OCI-LY7 (cell line): Measurements from ENCODE around the gene RNASET2. TPM values are rescaled to one million over a fixed set of nuclear protein-coding genes. Genes with fewer than 3 reads are reported as not detected.

ENCODE experiments used
- BruUV-seq: library from RNA; stranded (reverse); fragments of 400-500 nt; replicated peaks from 2 replicates; lab custom pipeline; 2021; lab: Mats Ljungman, UMichigan
- CTCF ChIA-PET: fragments of 300-600 bp; sonication (Branson Sonifier 250); formaldehyde crosslinking; loops from one replicate; lab custom pipeline; 2022; ENCODE audit warnings: antibody characterized with exemption; ENCODE audit not compliant: unreplicated experiment; lab: Charles Lee
- POLR2A ChIA-PET: fragments of 300-600 bp; sonication (Branson Sonifier 250); formaldehyde crosslinking; loops from one replicate; lab custom pipeline; 2022; ENCODE audit warnings: antibody characterized with exemption; lab: Charles Lee
- DNase-seq: peaks from one replicate; pipeline ENCODE4 v3.0.0-alpha.2; 2015; ENCODE audit warnings: low spot score
- H2AFZ ChIP-seq: fragments of 200-600 bp; sonication (generic), shearing (Covaris generic); 2 replicates; pipeline ENCODE4 v1.6.1; 2014; ENCODE audit warnings: mild to moderate bottlenecking, antibody characterized with exemption, low read length, moderate library complexity
- H3K27ac ChIP-seq: fragments of 200-600 bp; sonication (generic); 2 replicates; pipeline ENCODE4 v1.5.1; 2014; ENCODE audit warnings: mixed run types, low read depth, mild to moderate bottlenecking, moderate library complexity, low read length, inconsistent platforms; ENCODE audit not compliant: poor library complexity, severe bottlenecking
- H3K36me3 ChIP-seq: fragments of 200-600 bp; sonication (generic); 2 replicates; pipeline ENCODE4 v1.6.1; 2014; ENCODE audit warnings: mild to moderate bottlenecking, antibody characterized with exemption, low read length, moderate library complexity, mixed read lengths; ENCODE audit not compliant: insufficient read depth
- H3K4me1 ChIP-seq: fragments of 200-600 bp; sonication (generic); 2 replicates; pipeline ENCODE4 v1.5.1; 2014; ENCODE audit warnings: mild to moderate bottlenecking, low read length; ENCODE audit not compliant: insufficient read depth, poor library complexity, severe bottlenecking
- H3K4me2 ChIP-seq: fragments of 200-600 bp; sonication (generic); 2 replicates; pipeline ENCODE4 v1.6.1; 2014; ENCODE audit warnings: mild to moderate bottlenecking, low read length
- H3K4me3 ChIP-seq: fragments of 200-600 bp; sonication (generic); 2 replicates; pipeline ENCODE4 v1.5.1; 2014; ENCODE audit warnings: mild to moderate bottlenecking, low read depth, low read length; ENCODE audit not compliant: poor library complexity, severe bottlenecking
- H3K79me2 ChIP-seq: fragments of 200-600 bp; sonication (generic); 2 replicates; pipeline ENCODE4 v1.6.1; 2016; ENCODE audit warnings: low read depth, mild to moderate bottlenecking, low read length, moderate library complexity, mixed read lengths; ENCODE audit not compliant: insufficient read depth
- H3K9me2 ChIP-seq: fragments of 200-600 bp; sonication (generic); 2 replicates; pipeline ENCODE4 v1.6.1; 2016; ENCODE audit warnings: mild to moderate bottlenecking, low read length, mixed read lengths; ENCODE audit not compliant: insufficient read depth
- H3K9me3 ChIP-seq: fragments of 200-600 bp; sonication (generic); 2 replicates; pipeline ENCODE4 v1.6.1; 2014; ENCODE audit warnings: mild to moderate bottlenecking, mixed run types, low read length, mixed read lengths
- H4K20me1 ChIP-seq: fragments of 200-600 bp; sonication (generic); 2 replicates; pipeline ENCODE4 v1.6.1; 2014; ENCODE audit warnings: mild to moderate bottlenecking, antibody characterized with exemption, low read length, moderate library complexity, mixed read lengths; ENCODE audit not compliant: insufficient read depth
- CTCF ChIP-seq: fragments of 200-600 bp; sonication (generic); conservative IDR thresholded peaks from 2 replicates; pipeline ENCODE4 v1.5.1; 2014; ENCODE audit warnings: mild to moderate bottlenecking, antibody characterized with exemption, low read length, moderate library complexity, mixed read lengths
- EZH2phosphoT487 ChIP-seq: fragments of 200-600 bp; sonication (generic); IDR thresholded peaks from 2 replicates; pipeline ENCODE4 v1.6.1; 2018; ENCODE audit warnings: low read depth, borderline replicate concordance, mild to moderate bottlenecking, mixed run types, antibody characterized with exemption, low read length, moderate library complexity, mixed read lengths
- intact Hi-C: fragments of 100-400 bp; cut with micrococcal nuclease; formaldehyde crosslinking; loops from one replicate; pipeline ENCODE4 v1.10.0; 2022; ENCODE audit not compliant: unreplicated experiment
- total RNA-seq, 2 experiments: library from RNA; depleted of rRNA in 1 of 2; stranded (reverse); fragments of >200 nt in 1 of 2; shearing (Covaris generic) in 1 of 2; gene quantifications; 2 replicates each; pipeline ENCODE4 v1.2.3, GENCODE V29; 2014 to 2022

The RNASET2 gene
- total RNA-seq, 2 experiments from 2014 or later = 71.7 to 105 TPM

- ChIA-PET CTCF (no interaction called here), POLR2A (interaction anchor here (0.6 kb wide), 1 partner anchor 29 kb away, joined by 3 read pairs; no protein-coding TSS in a partner anchor)
- Histone ChIP-seq H3K79me2 (no peaks in the 10 kb centered on the region), H3K4me2 (no peak overlapping the region), H3K9me3 (no peaks in the 10 kb centered on the region), H3K4me3 (no peak overlapping the region), H3K36me3 (peaks cover 84% of the 10 kb centered on the region), H2AFZ (no peak overlapping the region), H3K9me2 (no peaks in the 10 kb centered on the region), H3K27ac (no peak overlapping the region), H4K20me1 (no peaks in the 10 kb centered on the region), H3K4me1 (peaks cover 21% of the 10 kb centered on the region)
- BruUV-seq = no TSS peak
- intact Hi-C loops = no loop called here
- no peak for DNase-seq
- TF ChIP-seq EZH2phosphoT487 (no peak), CTCF (no peak)
Measured at GRCh38 chr6:166934174-166934573, 22.2 kb downstream of the RNASET2 start.

GRCh38 chr6:166933396-166933795 is 23.0 kb downstream of the RNASET2 start:
- H2AFZ ChIP-seq = no peak overlapping the region
- H3K36me3 ChIP-seq = peaks cover 84% of the 10 kb centered on the region
- intact Hi-C loops = no loop called here
- ChIA-PET POLR2A (interaction anchor here (1.3 kb wide), 1 partner anchor 10 kb away, joined by 3 read pairs; no protein-coding TSS in a partner anchor), CTCF (no interaction called here)
- H3K9me2 ChIP-seq = no peaks in the 10 kb centered on the region
- no TSS peak for BruUV-seq
- H3K27ac ChIP-seq = no peak overlapping the region
- TF ChIP-seq CTCF (no peak), EZH2phosphoT487 (no peak)
- H3K4me1 ChIP-seq = peaks cover 22% of the 10 kb centered on the region
- no peak overlapping the region for H3K4me3 ChIP-seq
- H3K79me2 ChIP-seq = no peaks in the 10 kb centered on the region
- no peak overlapping the region for H3K4me2 ChIP-seq
- no peaks in the 10 kb centered on the region for H3K9me3 ChIP-seq
- no peak for DNase-seq
- no peaks in the 10 kb centered on the region for H4K20me1 ChIP-seq

GRCh38 chr6:166932616-166933015 is 23.7 kb downstream of the RNASET2 start:
- no peak overlapping the region for H2AFZ ChIP-seq
- H3K4me2 ChIP-seq = no peak overlapping the region
- H4K20me1 ChIP-seq = no peaks in the 10 kb centered on the region
- DNase-seq = no peak
- H3K4me1 ChIP-seq = peaks cover 22% of the 10 kb centered on the region
- no TSS peak for BruUV-seq
- CTCF ChIA-PET = no interaction called here
- no peaks in the 10 kb centered on the region for H3K9me3 ChIP-seq
- H3K4me3 ChIP-seq = no peak overlapping the region
- POLR2A ChIA-PET = interaction anchor here (0.8 to 1.3 kb wide), 2 partner anchors 9 to 16 kb away, joined by 3 read pairs; no protein-coding TSS in a partner anchor
- H3K27ac ChIP-seq = no peak overlapping the region
- H3K79me2 ChIP-seq = no peaks in the 10 kb centered on the region
- no peaks in the 10 kb centered on the region for H3K9me2 ChIP-seq
- TF ChIP-seq EZH2phosphoT487 = no peak
- intact Hi-C loops = no loop called here
- H3K36me3 ChIP-seq = peaks cover 80% of the 10 kb centered on the region
